ENCODE data around the gene PRG2. TPM values are rescaled to one million over a fixed set of nuclear protein-coding genes. Genes with fewer than 3 reads are reported as not detected.
A peak's percentile ranks its signal among the peaks of the same experiment; 100 is the strongest.

The PRG2 gene
- total and polyA plus RNA-seq, 2 of the 13 experiments (the other 11 are each of a cell fraction or from before 2014, with no cell fraction given) = not detected

GRCh38 chr11:57363131-57364080, 27.0 kb downstream of the PRG2 start:
- H3K4me3 ChIP-seq (replicated peaks in 1 of 3; ENCODE audit: insufficient read depth in 1 of 3, low read depth in 2 of 3, low read length in 3 of 3) = no peak overlapping the region
- H4K20me1 ChIP-seq (ENCODE audit: insufficient read depth, low read length) = no peaks in the 10 kb centered on the region
- ATAC-seq = no peak
- TF ChIP-seq ZNF12 (CRISPR knock-in tag; IDR thresholded peaks at IDR 0.05) (peak; percentile 93), ZKSCAN8 (CRISPR knock-in tag; IDR thresholded peaks at IDR 0.05; ENCODE audit: borderline replicate concordance) (no peak)
- no peak overlapping the region for H3K4me2 ChIP-seq (ENCODE audit: low read depth, low read length)
- no peak for DNase-seq (ENCODE audit: low spot score)
- no peaks in the 10 kb centered on the region for H3K36me3 ChIP-seq (replicated peaks in 1 of 2; ENCODE audit: control insufficient read depth in 1 of 2, insufficient read depth in 2 of 2, low read length in 2 of 2)
- peaks cover 0 to 19% of the 10 kb centered on the region in 2 experiments; a peak in 2 of 5 replicates for H3K27me3 ChIP-seq (ENCODE audit: control insufficient read depth in 1 of 2, insufficient read depth in 2 of 2, low read length in 2 of 2)
- no TSS peak for BruUV-seq (replicated peaks)
- H3K4me1 ChIP-seq (ENCODE audit: insufficient read depth, low read length) = peaks cover 15% of the 10 kb centered on the region
- 28% methylated on average over 6 of the region's 7 CpGs for WGBS (ENCODE audit: low lambda C conversion rate)
- in situ Hi-C loops (cut with HindIII; ENCODE audit: extremely low pct_ligation_motif_present, low pct_unique_long_range_greater_than_20kb) (no loop called here), intact Hi-C loops (cut with micrococcal nuclease; ENCODE audit: unreplicated experiment) (no loop called here)
- H3K9me3 ChIP-seq (ENCODE audit: low read length) = no peaks in the 10 kb centered on the region
- ChIA-PET CTCF (ENCODE audit: low intra/inter-chr PET ratio, low total read pairs) (no interaction called here), POLR2A (no interaction called here)
- no peaks in the 10 kb centered on the region for H3K79me2 ChIP-seq (ENCODE audit: insufficient read depth, low read length)
- no peak overlapping the region for H3K9ac ChIP-seq (ENCODE audit: insufficient read depth, low read depth, low read length)
- no peak overlapping the region for H2AFZ ChIP-seq (ENCODE audit: low read length)
- FAIRE-seq = no peak
- H3K27ac ChIP-seq (ENCODE audit: extremely low read length, insufficient read depth, low read length) = no peak overlapping the region

GRCh38 chr11:57361926-57362325, 28.5 kb downstream of the PRG2 start:
- CTCF ChIA-PET (ENCODE audit: low intra/inter-chr PET ratio, low total read pairs) = no interaction called here
- peaks cover 15% of the 10 kb centered on the region for H3K4me1 ChIP-seq (ENCODE audit: insufficient read depth, low read length)
- BruUV-seq (replicated peaks) = no TSS peak
- no peaks in the 10 kb centered on the region for H3K79me2 ChIP-seq (ENCODE audit: insufficient read depth, low read length)
- no peak overlapping the region for H3K9ac ChIP-seq (ENCODE audit: insufficient read depth, low read depth, low read length)
- no peak overlapping the region for H3K4me3 ChIP-seq (replicated peaks in 1 of 3; ENCODE audit: insufficient read depth in 1 of 3, low read depth in 2 of 3, low read length in 3 of 3)
- 20% methylated on average over 3 of the region's 3 CpGs for WGBS (ENCODE audit: low lambda C conversion rate)
- no peak for ATAC-seq
- TF ChIP-seq ARNTL (CRISPR knock-in tag; IDR thresholded peaks at IDR 0.05) (no peak), MXD3 (CRISPR knock-in tag; IDR thresholded peaks at IDR 0.05) (no peak), RORA (CRISPR knock-in tag; IDR thresholded peaks at IDR 0.05) (no peak), RERE (CRISPR knock-in tag; IDR thresholded peaks at IDR 0.05; ENCODE audit: low read depth) (no peak), ZNF574 (CRISPR knock-in tag; IDR thresholded peaks at IDR 0.05) (no peak), SIN3A (IDR thresholded peaks at IDR 0.05; ENCODE audit: borderline replicate concordance, low read depth, low read length) (no peak)
- H4K20me1 ChIP-seq (ENCODE audit: insufficient read depth, low read length) = no peaks in the 10 kb centered on the region
- intact Hi-C loops (cut with micrococcal nuclease; ENCODE audit: unreplicated experiment) (no loop called here), in situ Hi-C loops (cut with HindIII; ENCODE audit: extremely low pct_ligation_motif_present, low pct_unique_long_range_greater_than_20kb) (no loop called here)
- POLR2A ChIA-PET = no interaction called here
- FAIRE-seq = no peak
- no peak for DNase-seq (ENCODE audit: low spot score)
- no peak overlapping the region for H2AFZ ChIP-seq (ENCODE audit: low read length)
- H3K36me3 ChIP-seq (replicated peaks in 1 of 2; ENCODE audit: control insufficient read depth in 1 of 2, insufficient read depth in 2 of 2, low read length in 2 of 2) = no peaks in the 10 kb centered on the region
- no peak overlapping the region for H3K27ac ChIP-seq (ENCODE audit: extremely low read length, insufficient read depth, low read length)
- peaks cover 0 to 14% of the 10 kb centered on the region in 2 experiments; a peak in 2 of 5 replicates for H3K27me3 ChIP-seq (ENCODE audit: control insufficient read depth in 1 of 2, insufficient read depth in 2 of 2, low read length in 2 of 2)
- H3K9me3 ChIP-seq (ENCODE audit: low read length) = no peaks in the 10 kb centered on the region
- H3K4me2 ChIP-seq (ENCODE audit: low read depth, low read length) = no peak overlapping the region
